ENCODE measurements around the gene TNRC6A. TPM values are rescaled to one million over a fixed set of nuclear protein-coding genes. Genes with fewer than 3 reads are reported as not detected.
A peak's percentile ranks its signal among the peaks of the same experiment; 100 is the strongest.
"Not testable (repeated sequence)": the region's sequence is repeated elsewhere in the genome, so short reads cannot be mapped to it uniquely, and the experiment has no call there.

TNRC6A gene
- total RNA-seq, 1 donor from 2014 or later, result 55.7 TPM

- DNase-seq (ENCODE audit: low spot score), result no peak
- Histone ChIP-seq H3K36me3 (no peaks in the 10 kb centered on the region), H3K9me3 (ENCODE audit: low read depth) (no peaks in the 10 kb centered on the region), H3K27me3 (no peaks in the 10 kb centered on the region), H3K27ac (no peak overlapping the region), H3K4me1 (peaks cover 26% of the 10 kb centered on the region), H3K4me3 (no peak overlapping the region), H3K9ac (no peak overlapping the region), H3K79me2 (ENCODE audit: low read depth) (peaks cover 100% of the 10 kb centered on the region), H2AFZ (replicated peaks) (no peak overlapping the region), H3K4me2 (no peak overlapping the region), H4K20me1 (ENCODE audit: low read depth) (peaks cover 100% of the 10 kb centered on the region), H3F3A (ENCODE audit: low read depth) (peaks cover 3% of the 10 kb centered on the region)
- Mint-ChIP-seq H3K27ac (no peak overlapping the region), H3K9me3 (no peaks in the 10 kb centered on the region), H3K36me3 (peaks cover 11% of the 10 kb centered on the region), H3K4me3 (no peak overlapping the region), H3K4me1 (peaks cover 20% of the 10 kb centered on the region), H3K27me3 (ENCODE audit: insufficient read depth, low read depth) (no peaks in the 10 kb centered on the region)
- no peak for TF ChIP-seq EZH2phosphoT487 (IDR thresholded peaks at IDR 0.05)
- TF ChIP-seq, protein P1, sequence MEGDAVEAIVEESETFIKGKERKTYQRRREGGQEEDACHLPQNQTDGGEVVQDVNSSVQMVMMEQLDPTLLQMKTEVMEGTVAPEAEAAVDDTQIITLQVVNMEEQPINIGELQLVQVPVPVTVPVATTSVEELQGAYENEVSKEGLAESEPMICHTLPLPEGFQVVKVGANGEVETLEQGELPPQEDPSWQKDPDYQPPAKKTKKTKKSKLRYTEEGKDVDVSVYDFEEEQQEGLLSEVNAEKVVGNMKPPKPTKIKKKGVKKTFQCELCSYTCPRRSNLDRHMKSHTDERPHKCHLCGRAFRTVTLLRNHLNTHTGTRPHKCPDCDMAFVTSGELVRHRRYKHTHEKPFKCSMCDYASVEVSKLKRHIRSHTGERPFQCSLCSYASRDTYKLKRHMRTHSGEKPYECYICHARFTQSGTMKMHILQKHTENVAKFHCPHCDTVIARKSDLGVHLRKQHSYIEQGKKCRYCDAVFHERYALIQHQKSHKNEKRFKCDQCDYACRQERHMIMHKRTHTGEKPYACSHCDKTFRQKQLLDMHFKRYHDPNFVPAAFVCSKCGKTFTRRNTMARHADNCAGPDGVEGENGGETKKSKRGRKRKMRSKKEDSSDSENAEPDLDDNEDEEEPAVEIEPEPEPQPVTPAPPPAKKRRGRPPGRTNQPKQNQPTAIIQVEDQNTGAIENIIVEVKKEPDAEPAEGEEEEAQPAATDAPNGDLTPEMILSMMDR (IDR thresholded peaks at IDR 0.05), result no peak
- TF ChIP-seq EZH2 (IDR thresholded peaks at IDR 0.05), result no peak
Observed at GRCh38 chr16:24747441-24747840, 18.0 kb downstream of the TNRC6A start.

GRCh38 chr16:24748242-24748641, 18.8 kb downstream of the TNRC6A start:
- Histone ChIP-seq H3K9me3 (ENCODE audit: low read depth) (no peaks in the 10 kb centered on the region), H3K4me3 (no peak overlapping the region), H3K27ac (no peak overlapping the region), H3K4me1 (peaks cover 25% of the 10 kb centered on the region), H3K27me3 (no peaks in the 10 kb centered on the region), H3K79me2 (ENCODE audit: low read depth) (peaks cover 100% of the 10 kb centered on the region), H3K9ac (no peak overlapping the region), H4K20me1 (ENCODE audit: low read depth) (peaks cover 100% of the 10 kb centered on the region), H3K4me2 (no peak overlapping the region), H3F3A (ENCODE audit: low read depth) (peaks cover 3% of the 10 kb centered on the region), H3K36me3 (no peaks in the 10 kb centered on the region), H2AFZ (replicated peaks) (no peak overlapping the region)
- no peak overlapping the region for H3K27ac Mint-ChIP-seq
- no peaks in the 10 kb centered on the region for H3K9me3 Mint-ChIP-seq
- peaks cover 11% of the 10 kb centered on the region for H3K36me3 Mint-ChIP-seq
- peaks cover 23% of the 10 kb centered on the region for H3K4me1 Mint-ChIP-seq
- TF ChIP-seq EZH2phosphoT487 (IDR thresholded peaks at IDR 0.05) (no peak), EZH2 (IDR thresholded peaks at IDR 0.05) (no peak)
- TF ChIP-seq, protein P1 (IDR thresholded peaks at IDR 0.05), result no peak
- no peaks in the 10 kb centered on the region for H3K27me3 Mint-ChIP-seq (ENCODE audit: insufficient read depth, low read depth)
- no peak for DNase-seq (ENCODE audit: low spot score)
- H3K4me3 Mint-ChIP-seq, result no peak overlapping the region

DNA sequence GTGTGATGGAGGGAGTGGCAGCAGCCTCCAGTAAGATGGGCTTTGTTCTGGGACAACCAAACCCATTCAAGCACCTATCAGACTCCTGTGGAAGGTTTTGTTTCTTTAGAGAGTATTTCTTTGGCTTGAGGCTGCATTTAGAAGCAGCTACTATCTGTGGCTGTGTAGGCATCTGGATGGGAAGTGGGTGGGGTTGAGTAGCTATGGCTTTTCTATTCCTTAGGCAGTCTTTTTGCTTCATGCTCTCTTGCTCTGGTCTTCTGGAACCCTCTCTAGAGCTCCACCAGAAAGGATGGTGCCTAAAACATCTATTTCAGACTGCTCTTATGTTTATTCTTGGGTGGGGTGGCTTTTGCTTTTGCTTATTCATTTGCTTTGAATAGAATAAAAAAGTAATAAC, 19.9 kb downstream of the TNRC6A start:
- no peak for TF ChIP-seq EZH2phosphoT487 (IDR thresholded peaks at IDR 0.05)
- TF ChIP-seq, protein P1 (IDR thresholded peaks at IDR 0.05), result no peak
- TF ChIP-seq EZH2 (IDR thresholded peaks at IDR 0.05), result no peak
- H3F3A ChIP-seq (ENCODE audit: low read depth), result peaks cover 3% of the 10 kb centered on the region
- H3K4me3 ChIP-seq, result no peak overlapping the region

DNA sequence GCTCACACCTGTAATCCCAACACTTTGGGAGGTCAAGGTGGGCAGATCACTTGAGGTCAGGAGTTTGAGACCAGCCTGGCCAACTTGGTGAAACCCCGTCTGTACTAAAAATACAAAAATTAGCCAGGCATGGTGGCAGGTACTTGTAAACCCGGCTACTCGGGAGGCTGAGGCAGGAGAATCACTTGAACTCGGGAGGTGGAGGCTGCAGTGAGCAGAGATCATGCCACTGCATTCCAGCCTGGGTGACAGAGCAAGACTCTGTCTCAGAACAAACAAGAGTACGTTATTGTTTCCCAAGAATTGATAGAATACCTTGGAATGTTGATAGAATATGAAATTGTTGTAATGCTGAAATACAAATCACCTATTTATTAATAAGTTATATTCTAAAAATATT, 20.4 kb downstream of the TNRC6A start:
- Histone ChIP-seq H3K4me1 (peaks cover 24% of the 10 kb centered on the region), H3K79me2 (ENCODE audit: low read depth) (peaks cover 100% of the 10 kb centered on the region), H4K20me1 (ENCODE audit: low read depth) (peaks cover 100% of the 10 kb centered on the region)
- not testable (repeated sequence) for H2AFZ ChIP-seq (replicated peaks); H3K27ac Mint-ChIP-seq; H3K27me3 ChIP-seq; H3K27me3 Mint-ChIP-seq (ENCODE audit: insufficient read depth, low read depth); H3K27ac ChIP-seq; DNase-seq (ENCODE audit: low spot score); H3K9ac ChIP-seq; H3F3A ChIP-seq (ENCODE audit: low read depth); H3K4me3 Mint-ChIP-seq; H3K4me3 ChIP-seq; H3K9me3 Mint-ChIP-seq; H3K4me2 ChIP-seq; H3K9me3 ChIP-seq (ENCODE audit: low read depth); H3K36me3 Mint-ChIP-seq; H3K36me3 ChIP-seq
- H3K4me1 Mint-ChIP-seq, result peaks cover 23% of the 10 kb centered on the region

More for the DNA sequence above, 19.9 kb downstream of the TNRC6A start:
- DNase-seq (ENCODE audit: low spot score), result peak; percentile 36
- Histone ChIP-seq H3K27ac (peak overlapping the region; percentile 51), H3K4me1 (peaks cover 24% of the 10 kb centered on the region), H3K79me2 (ENCODE audit: low read depth) (peaks cover 100% of the 10 kb centered on the region), H3K4me2 (peak overlapping the region; percentile 25), H3K27me3 (no peaks in the 10 kb centered on the region), H4K20me1 (ENCODE audit: low read depth) (peaks cover 100% of the 10 kb centered on the region), H3K9me3 (ENCODE audit: low read depth) (no peaks in the 10 kb centered on the region), H2AFZ (replicated peaks) (no peak overlapping the region), H3K36me3 (no peaks in the 10 kb centered on the region), H3K9ac (no peak overlapping the region)
- no peaks in the 10 kb centered on the region for H3K27me3 Mint-ChIP-seq (ENCODE audit: insufficient read depth, low read depth)
- H3K4me1 Mint-ChIP-seq, result peaks cover 23% of the 10 kb centered on the region
- no peak overlapping the region for H3K4me3 Mint-ChIP-seq
- H3K27ac Mint-ChIP-seq, result no peak overlapping the region
- H3K36me3 Mint-ChIP-seq, result peaks cover 11% of the 10 kb centered on the region
- no peaks in the 10 kb centered on the region for H3K9me3 Mint-ChIP-seq
